OCI-LY7 (cell line): Measurements from ENCODE around the gene TINAGL1.

Experiments used
- CTCF ChIP-seq: fragments of 200-600 bp; sonication (generic); conservative IDR thresholded peaks from 2 replicates; pipeline ENCODE4 v1.5.1; 2014; ENCODE audit warnings: mild to moderate bottlenecking, antibody characterized with exemption, low read length, moderate library complexity, mixed read lengths
- EZH2phosphoT487 ChIP-seq: fragments of 200-600 bp; sonication (generic); IDR thresholded peaks from 2 replicates; pipeline ENCODE4 v1.6.1; 2018; ENCODE audit warnings: low read depth, borderline replicate concordance, mild to moderate bottlenecking, mixed run types, antibody characterized with exemption, low read length, moderate library complexity, mixed read lengths

DNA sequence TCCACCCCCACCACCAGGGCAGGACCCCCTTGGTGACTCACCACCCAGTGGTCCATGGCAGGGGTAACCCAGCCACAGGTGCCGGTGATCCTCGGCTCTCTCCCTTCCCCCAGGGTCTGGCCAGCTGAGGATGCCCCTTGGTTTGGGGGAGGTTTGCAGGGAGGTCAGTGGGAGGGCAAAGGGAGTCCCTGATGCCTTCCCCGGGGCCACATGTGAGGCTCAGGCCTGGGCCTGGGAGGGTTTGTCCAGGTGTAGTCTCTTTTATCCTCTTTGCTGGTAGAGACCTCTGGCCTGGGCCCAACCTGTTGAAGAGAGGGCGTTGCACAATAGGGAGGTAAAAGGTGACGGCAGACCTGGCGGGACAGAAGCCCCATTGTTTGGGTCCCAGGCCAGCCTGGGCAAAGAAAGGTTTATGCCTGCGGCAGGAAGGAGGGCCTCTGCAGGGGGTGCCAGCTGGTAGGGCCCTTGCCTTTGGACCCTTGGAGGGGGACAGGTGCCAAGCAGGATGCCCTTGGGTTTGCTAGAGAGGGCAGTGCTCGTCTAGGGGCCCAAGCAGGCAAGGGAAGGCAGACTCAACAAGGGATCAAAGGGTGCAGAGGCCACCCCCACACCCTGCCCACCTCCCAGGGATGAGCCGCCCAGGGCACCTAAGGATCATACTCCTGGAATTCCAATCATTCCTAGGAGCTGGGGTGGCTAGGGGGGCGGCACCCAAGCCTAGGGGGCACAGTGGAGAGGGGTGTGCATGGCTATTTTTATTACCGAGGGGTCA, 760 bp upstream of the TINAGL1 start:
- no peak for TF ChIP-seq CTCF
- TF ChIP-seq EZH2phosphoT487: no peak
